CD4-positive, alpha-beta T cell treated with Interleukin-2 at 100 ng/mL for 4 hours (primary cell): ENCODE data around the gene DNAJA4.

Experiments
- DNase-seq: peaks from one replicate; pipeline ENCODE4 v3.0.0-alpha.2; 2020; ENCODE audit warnings: low spot score

DNAJA4 gene

DNA sequence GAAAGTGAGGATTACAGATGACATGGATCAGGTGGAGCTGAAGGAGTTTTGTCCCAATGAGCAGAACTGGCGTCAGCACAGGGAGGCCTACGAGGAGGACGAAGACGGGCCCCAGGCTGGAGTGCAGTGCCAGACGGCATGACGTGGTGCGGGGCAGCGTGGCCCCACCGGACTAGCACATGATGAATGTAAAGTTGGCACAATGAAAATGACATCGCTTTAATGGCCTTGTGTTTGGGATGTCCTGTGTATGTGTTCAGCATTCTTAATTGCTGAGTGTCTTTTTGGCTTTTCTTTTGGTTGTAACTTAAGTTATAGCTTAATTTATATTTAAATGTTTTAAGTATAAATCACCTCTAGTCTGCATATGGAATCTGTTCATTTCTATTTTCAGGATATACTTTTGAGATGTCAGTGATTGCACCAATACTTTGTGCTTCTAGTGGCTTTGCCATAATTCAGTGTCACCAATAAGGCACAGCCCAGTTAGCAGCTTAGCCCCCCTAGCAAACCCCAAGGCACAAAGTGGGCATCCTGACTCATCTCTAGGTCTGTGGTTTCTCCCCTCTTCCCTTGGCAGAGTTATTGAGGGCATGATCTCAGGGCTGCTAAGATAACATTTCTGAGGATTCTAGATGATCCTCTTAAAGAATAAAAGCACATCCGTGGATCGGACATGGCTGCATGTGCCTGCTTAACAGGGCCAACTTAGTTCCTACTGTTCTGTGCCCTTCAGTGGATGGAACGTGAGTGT lies 16.1 kb downstream of the DNAJA4 start:
- no peak for DNase-seq

DNA sequence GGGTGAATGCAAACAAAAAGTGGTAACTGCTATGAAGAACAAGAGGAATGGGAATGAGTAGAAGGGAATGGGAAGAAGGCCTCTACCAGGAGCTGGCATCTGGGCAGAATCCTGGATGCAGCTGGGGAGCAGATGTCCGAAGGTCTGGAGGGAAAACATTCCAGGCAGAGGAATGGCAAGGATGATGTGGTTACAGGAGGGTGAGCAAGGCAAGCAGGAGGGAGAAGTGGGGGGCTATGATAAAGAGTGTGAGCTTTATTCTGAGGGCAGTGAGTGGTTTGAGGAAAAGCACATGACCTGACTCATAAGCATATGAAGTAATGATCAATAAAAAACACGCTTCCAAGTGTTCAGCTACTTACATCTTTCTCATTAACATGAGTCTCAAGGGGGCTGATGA lies 18.0 kb downstream of the DNAJA4 start:
- no peak for DNase-seq

- no peak for DNase-seq
Observed at GRCh38 chr15:78284758-78285157, 20.4 kb downstream of the DNAJA4 start.

DNA sequence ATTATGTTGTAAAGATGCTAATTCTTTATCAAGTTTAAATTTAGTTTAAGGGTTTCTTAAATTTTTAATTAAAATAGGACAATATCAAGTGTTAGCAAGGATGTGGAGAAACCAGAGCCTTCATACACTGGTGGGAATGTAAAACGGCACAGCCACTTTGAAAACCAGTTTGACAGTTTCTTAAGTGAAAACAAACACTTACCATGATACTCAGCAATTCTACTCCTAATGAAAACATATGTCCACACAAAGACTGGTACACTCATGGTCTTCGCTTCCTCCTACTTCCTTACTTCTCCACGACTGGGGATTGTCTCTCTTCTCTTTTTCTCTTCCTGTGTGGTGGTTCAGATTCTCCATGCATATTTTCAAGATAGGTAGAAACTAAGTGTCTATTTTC lies 25.9 kb downstream of the DNAJA4 start:
- no peak for DNase-seq

GRCh38 chr15:78291052-78291451 lies 26.7 kb downstream of the DNAJA4 start:
- no peak for DNase-seq

DNA sequence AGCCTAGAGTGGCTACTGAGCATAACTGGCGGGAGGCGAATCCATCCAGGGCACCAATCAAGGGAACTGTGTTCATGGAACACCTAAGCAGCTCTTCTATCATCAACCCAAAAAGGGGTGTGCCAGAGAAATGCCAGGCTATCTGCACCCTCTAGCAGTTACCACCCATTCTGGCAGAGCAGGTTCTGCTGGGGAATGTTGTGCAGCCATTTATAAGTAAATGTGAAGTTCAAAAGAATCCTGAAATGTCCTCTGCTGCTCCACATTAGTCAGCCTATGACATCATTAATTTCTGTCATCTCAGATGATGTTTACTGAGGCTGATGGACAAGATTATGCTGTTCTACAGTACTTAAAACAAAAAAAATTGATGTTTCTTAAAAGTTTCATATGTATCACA lies 27.3 kb downstream of the DNAJA4 start:
- DNase-seq: no peak

- no peak for DNase-seq
Observed at GRCh38 chr15:78292219-78292618, 27.9 kb downstream of the DNAJA4 start.

- peak; percentile 91 for DNase-seq
Observed at GRCh38 chr15:78299101-78299930, 35.0 kb downstream of the DNAJA4 start, which contains the start of gene SKIC8. TSS of gene SKIC8 (minus strand) at chr15:78299609. CDS start at chr15:78295686, 3,923 bp downstream.

DNA sequence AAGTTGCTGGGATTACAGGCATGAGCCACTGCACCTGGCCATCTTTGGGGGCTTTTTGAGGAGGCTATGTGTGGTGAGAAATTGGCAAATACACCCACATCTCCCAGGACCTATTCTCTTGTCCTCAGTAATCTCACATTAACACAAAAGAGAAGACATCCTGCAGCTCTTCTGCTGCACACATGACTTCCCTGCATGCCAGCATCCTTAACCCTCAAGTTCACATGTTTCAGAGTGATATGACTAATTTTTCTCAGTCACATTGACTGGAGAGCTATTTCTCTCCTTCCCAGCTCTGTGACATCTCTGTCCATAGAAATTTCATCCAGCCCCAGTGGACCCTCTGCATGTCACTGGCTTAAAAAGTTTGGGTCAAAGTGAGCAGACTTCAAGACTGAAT lies 37.0 kb downstream of the DNAJA4 start:
- DNase-seq: no peak

- no peak for DNase-seq
Observed at GRCh38 chr15:78301828-78302227, 37.5 kb downstream of the DNAJA4 start.

DNA sequence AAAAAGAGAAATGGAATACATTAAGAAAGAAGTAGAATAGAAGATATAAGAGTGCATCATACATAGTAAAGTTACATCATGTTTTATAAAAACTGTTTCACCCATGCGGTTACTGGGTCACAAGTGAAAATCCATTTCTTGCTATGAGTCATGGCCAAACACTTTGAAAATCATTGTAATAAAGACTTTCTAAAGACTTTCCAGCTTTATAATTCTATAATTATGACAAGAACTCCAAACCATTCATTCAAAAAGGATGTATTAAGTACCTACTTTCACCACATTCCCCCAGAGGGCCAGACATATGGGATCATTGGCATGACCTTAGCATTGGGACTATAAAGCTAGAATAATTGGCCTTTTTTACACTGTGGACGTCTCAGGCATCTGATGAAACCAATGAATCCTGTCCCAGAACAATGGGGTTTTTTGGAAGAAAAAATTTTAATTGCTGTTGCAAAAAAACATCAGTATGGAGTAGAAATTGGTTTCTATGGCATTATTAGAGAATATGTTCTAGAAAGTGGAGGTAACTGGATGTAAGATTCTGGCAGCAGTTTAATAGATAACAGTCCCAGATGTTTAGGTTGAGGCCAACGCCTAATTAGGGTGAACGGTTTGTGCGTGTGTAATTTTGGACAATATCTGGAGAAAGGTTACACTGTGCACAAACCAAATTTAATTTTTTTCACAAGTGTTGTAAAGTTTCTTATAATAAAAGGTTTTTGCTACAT lies 38.4 kb downstream of the DNAJA4 start:
- no peak for DNase-seq

GRCh38 chr15:78304216-78305066 lies 40.1 kb downstream of the DNAJA4 start:
- DNase-seq: no peak

GRCh38 chr15:78306176-78306774 lies 41.9 kb downstream of the DNAJA4 start:
- DNase-seq: no peak

DNA sequence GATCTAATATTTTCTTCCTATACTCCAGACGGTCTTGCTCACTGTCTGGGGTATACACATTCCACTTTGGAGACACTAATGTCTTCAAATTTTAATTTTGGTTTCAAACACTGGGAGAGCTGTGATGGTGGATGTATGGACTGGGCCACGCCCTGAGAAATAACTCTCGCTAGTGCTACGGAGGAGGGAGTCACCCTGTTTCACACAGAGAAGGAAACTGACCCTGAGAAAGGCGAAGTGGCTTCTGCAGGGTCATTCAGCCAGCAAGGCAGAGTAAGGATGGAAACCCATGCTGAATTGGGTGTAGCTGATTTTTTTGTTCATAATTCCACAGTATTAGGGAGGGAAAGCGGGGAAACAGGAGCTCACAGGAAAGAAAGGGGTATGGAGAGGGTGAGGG lies 43.6 kb downstream of the DNAJA4 start:
- no peak for DNase-seq

DNA sequence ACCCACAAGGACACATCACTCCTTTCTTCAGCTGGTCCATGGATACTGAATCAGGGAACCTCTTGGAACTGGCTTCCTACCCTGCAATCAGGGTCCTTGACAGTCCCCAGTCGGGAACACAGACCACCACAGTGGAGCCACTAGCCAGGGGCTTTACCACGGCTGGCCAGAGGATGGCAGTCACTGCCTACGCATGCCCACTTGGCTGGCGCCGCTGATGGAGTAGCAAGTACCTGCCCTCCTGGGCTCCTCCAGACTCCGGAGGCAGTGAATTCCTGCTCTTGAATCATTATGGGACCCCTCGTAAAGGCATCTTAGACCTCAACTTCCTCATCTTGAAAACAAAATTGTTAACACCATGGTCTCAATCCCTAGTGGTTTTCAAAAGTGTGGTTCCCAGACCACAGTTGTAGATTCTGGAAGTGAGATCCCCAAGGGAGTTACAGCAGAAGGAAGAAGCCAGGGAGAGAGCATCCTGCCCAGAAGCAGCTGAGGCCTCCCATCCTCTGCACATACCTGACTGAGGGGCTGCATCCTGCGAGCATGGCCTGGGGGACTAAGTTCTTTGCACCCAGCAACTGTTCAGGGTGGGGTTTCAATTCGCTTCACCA lies 44.2 kb downstream of the DNAJA4 start:
- DNase-seq: peak; percentile 24

- DNase-seq: no peak
Observed at GRCh38 chr15:78311292-78311691, 46.9 kb downstream of the DNAJA4 start.

DNA sequence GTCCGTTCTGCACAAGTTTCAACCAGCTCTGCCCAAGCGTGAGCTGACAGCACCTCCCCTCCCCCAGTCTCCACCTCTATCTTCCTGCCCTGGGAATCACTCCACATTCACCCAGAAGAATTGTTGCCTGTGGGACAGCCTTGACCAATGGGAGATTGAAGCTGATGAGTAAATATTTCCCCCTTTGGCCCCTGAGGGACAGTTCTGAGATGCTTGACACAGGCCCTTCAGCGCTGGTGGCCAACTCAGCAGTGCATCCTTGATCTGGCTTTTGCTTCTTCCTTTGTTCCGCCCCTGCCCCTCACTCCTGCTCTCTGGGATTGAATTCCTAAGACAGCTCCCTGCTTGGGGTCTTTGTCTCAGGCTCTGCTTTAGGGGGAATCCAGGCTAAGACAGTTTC lies 48.2 kb downstream of the DNAJA4 start:
- DNase-seq: no peak

GRCh38 chr15:78312957-78313356 lies 48.6 kb downstream of the DNAJA4 start:
- DNase-seq: no peak

GRCh38 chr15:78313383-78313782 lies 49.0 kb downstream of the DNAJA4 start:
- no peak for DNase-seq

- DNase-seq: no peak
Observed at GRCh38 chr15:78314181-78314581, 49.8 kb downstream of the DNAJA4 start.
